ENCODE data around the gene ZNF184.

Gene ZNF184

GRCh38 chr6:27422651-27423332 lies 50.1 kb downstream of the ZNF184 start:
- no peaks in the 10 kb centered on the region for H3K36me3 Mint-ChIP-seq (ENCODE audit: low read depth)
- no peaks in the 10 kb centered on the region for H3K9me3 Mint-ChIP-seq
- DNase-seq = no peak
- H3K27me3 Mint-ChIP-seq = peaks cover 11% of the 10 kb centered on the region
- no peaks in the 10 kb centered on the region for H3K4me1 Mint-ChIP-seq
- H3K27ac Mint-ChIP-seq = no peak overlapping the region
- no peak for ATAC-seq
- H3K4me3 Mint-ChIP-seq = no peak overlapping the region

DNA sequence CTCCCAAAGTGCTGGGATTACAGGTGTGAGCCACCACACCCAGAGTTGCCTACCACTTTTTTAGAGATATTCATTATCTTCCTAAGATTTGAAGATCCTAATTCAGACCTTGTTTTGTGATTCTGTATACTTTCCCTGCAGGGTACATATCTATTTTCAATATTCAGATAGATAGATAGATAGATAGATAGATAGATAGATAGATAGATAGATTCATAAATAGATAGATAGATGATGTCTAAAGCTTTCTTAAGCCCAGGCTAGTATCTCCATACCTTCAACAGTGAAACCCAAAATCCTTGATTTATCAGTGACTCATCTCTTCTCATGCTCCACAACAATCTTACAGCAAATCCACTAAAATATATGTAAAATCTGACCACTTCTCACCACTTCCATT lies 53.5 kb downstream of the ZNF184 start:
- H3K36me3 Mint-ChIP-seq (ENCODE audit: low read depth) = no peaks in the 10 kb centered on the region
- no peak overlapping the region for H3K4me3 Mint-ChIP-seq
- peaks cover 15% of the 10 kb centered on the region for H3K27me3 Mint-ChIP-seq
- H3K9me3 Mint-ChIP-seq = no peaks in the 10 kb centered on the region
- H3K4me1 Mint-ChIP-seq = no peaks in the 10 kb centered on the region
- ATAC-seq = no peak
- no peak for DNase-seq
- no peak overlapping the region for H3K27ac Mint-ChIP-seq

DNA sequence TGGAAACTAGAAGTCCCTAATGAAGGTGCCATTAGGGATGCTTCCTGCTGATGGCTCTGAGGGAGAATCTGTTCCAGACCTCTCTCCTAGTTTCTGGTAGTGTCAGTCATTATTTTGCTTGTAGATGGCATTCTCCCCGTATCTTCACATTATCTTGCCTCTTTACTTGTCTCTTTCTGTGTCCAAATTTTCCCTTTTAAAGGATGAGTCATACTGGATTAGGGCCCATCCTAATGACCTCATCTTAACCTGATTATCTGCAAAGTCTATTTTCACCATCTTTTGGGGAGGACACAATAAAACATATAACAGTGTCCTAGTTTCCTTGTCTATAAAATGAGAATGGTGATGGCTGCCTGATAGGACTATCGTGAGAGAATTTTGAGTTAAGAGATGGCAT lies 57.0 kb downstream of the ZNF184 start:
- Mint-ChIP-seq H3K36me3 (ENCODE audit: low read depth) (no peaks in the 10 kb centered on the region), H3K27me3 (peaks cover 11% of the 10 kb centered on the region), H3K27ac (no peak overlapping the region), H3K9me3 (no peaks in the 10 kb centered on the region), H3K4me1 (no peaks in the 10 kb centered on the region), H3K4me3 (no peak overlapping the region)
- no peak for DNase-seq
- no peak for ATAC-seq

- H3K27ac Mint-ChIP-seq = no peak overlapping the region
- peaks cover 2% of the 10 kb centered on the region for H3K36me3 Mint-ChIP-seq (ENCODE audit: low read depth)
- H3K9me3 Mint-ChIP-seq = peaks cover 4% of the 10 kb centered on the region
- H3K4me1 Mint-ChIP-seq = no peaks in the 10 kb centered on the region
- peaks cover 13% of the 10 kb centered on the region for H3K27me3 Mint-ChIP-seq
- DNase-seq = no peak
- no peak for ATAC-seq
- H3K4me3 Mint-ChIP-seq = no peak overlapping the region
Observed at GRCh38 chr6:27414996-27415395, 57.9 kb downstream of the ZNF184 start.

DNA sequence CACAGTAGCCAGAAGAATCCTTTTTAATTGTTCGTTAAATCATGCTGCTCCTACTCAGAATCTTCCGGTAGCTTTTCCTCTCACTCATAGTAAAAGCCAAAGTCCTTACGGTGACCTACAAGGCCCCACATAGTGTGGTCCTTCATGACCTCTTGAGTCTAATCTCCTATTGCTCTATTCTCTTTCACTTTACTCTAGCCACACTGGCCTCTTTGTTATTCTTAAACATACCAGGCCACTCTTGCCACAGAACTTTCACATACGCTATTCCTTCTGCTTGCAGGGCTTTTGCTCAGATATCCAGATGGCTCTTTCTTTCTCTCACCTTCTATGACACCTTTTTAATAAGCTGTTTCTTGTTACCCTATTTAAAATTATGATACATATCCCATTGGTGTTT lies 58.6 kb downstream of the ZNF184 start:
- Mint-ChIP-seq H3K4me3 (no peak overlapping the region), H3K27ac (no peak overlapping the region), H3K36me3 (ENCODE audit: low read depth) (peaks cover 2% of the 10 kb centered on the region), H3K27me3 (peaks cover 7% of the 10 kb centered on the region), H3K9me3 (peaks cover 4% of the 10 kb centered on the region), H3K4me1 (no peaks in the 10 kb centered on the region)
- ATAC-seq = no peak
- no peak for DNase-seq

GRCh38 chr6:27407153-27407814 lies 65.6 kb downstream of the ZNF184 start:
- no peak overlapping the region for H3K4me3 Mint-ChIP-seq
- H3K36me3 Mint-ChIP-seq (ENCODE audit: low read depth) = peaks cover 15% of the 10 kb centered on the region
- H3K27me3 Mint-ChIP-seq = peaks cover 2% of the 10 kb centered on the region
- H3K27ac Mint-ChIP-seq = no peak overlapping the region
- DNase-seq (no peak), ATAC-seq (no peak)
- H3K4me1 Mint-ChIP-seq = no peaks in the 10 kb centered on the region
- peaks cover 22% of the 10 kb centered on the region for H3K9me3 Mint-ChIP-seq

- H3K27me3 Mint-ChIP-seq = peaks cover 2% of the 10 kb centered on the region
- H3K4me1 Mint-ChIP-seq = no peaks in the 10 kb centered on the region
- no peak overlapping the region for H3K4me3 Mint-ChIP-seq
- DNase-seq = no peak
- peaks cover 25% of the 10 kb centered on the region for H3K36me3 Mint-ChIP-seq (ENCODE audit: low read depth)
- H3K9me3 Mint-ChIP-seq = peaks cover 32% of the 10 kb centered on the region
- no peak for ATAC-seq
- no peak overlapping the region for H3K27ac Mint-ChIP-seq
Observed at GRCh38 chr6:27406085-27406484, 66.8 kb downstream of the ZNF184 start.

GRCh38 chr6:27400877-27401642 lies 71.8 kb downstream of the ZNF184 start:
- Mint-ChIP-seq H3K36me3 (ENCODE audit: low read depth) (peaks cover 63% of the 10 kb centered on the region), H3K4me1 (no peaks in the 10 kb centered on the region), H3K9me3 (peaks cover 58% of the 10 kb centered on the region), H3K27me3 (no peaks in the 10 kb centered on the region), H3K4me3 (no peak overlapping the region), H3K27ac (no peak overlapping the region)
- DNase-seq = no peak
- no peak for ATAC-seq
